Ecto neural progenitor cell (in vitro differentiated cells): ENCODE data around the gene ERICH3.

Experiments
- DNase-seq: peaks from one replicate; pipeline ENCODE4 v3.0.0-alpha.2; 2018; ENCODE audit warnings: low spot score

ERICH3 gene

GRCh38 chr1:74673351-74674111 is at the start of gene ERICH3:
Gene ERICH3 (minus strand): TSS chr1:74673792. CDS start chr1:74673519, 273 bp downstream.
- DNase-seq = no peak

GRCh38 chr1:74717626-74718025 is 44.0 kb upstream of the ERICH3 start:
- DNase-seq = no peak

- no peak for DNase-seq
These were observed 43.2 kb upstream of the ERICH3 start for GRCh38 chr1:74716822-74717221.

- no peak for DNase-seq
These were observed 42.2 kb upstream of the ERICH3 start for GRCh38 chr1:74715806-74716205.

GRCh38 chr1:74715236-74715502 is 41.6 kb upstream of the ERICH3 start:
- no peak for DNase-seq

- DNase-seq = no peak
These were observed 41.0 kb upstream of the ERICH3 start for GRCh38 chr1:74714429-74715235.

GRCh38 chr1:74713849-74714248 is 40.3 kb upstream of the ERICH3 start:
- no peak for DNase-seq

GRCh38 chr1:74712881-74713280 is 39.3 kb upstream of the ERICH3 start:
- DNase-seq = no peak

- DNase-seq = no peak
These were observed 30.0 kb upstream of the ERICH3 start for GRCh38 chr1:74703386-74704182.

GRCh38 chr1:74699331-74699730 is 25.7 kb upstream of the ERICH3 start:
- DNase-seq = no peak

- no peak for DNase-seq
These were observed 24.2 kb upstream of the ERICH3 start for GRCh38 chr1:74697832-74698231.

- DNase-seq = no peak
These were observed 19.9 kb upstream of the ERICH3 start for GRCh38 chr1:74693473-74693872.

- DNase-seq = no peak
These were observed 17.3 kb upstream of the ERICH3 start for GRCh38 chr1:74690909-74691308.

GRCh38 chr1:74690364-74690696 is 16.7 kb upstream of the ERICH3 start:
- DNase-seq = no peak

- DNase-seq = no peak
These were observed 16.2 kb upstream of the ERICH3 start for GRCh38 chr1:74689621-74690363.

- DNase-seq = no peak
These were observed 13.3 kb upstream of the ERICH3 start for GRCh38 chr1:74686928-74687327.

GRCh38 chr1:74684301-74684700 is 10.7 kb upstream of the ERICH3 start:
- DNase-seq = no peak

GRCh38 chr1:74683656-74684055 is 10.1 kb upstream of the ERICH3 start:
- no peak for DNase-seq

GRCh38 chr1:74681851-74682250 is 8.3 kb upstream of the ERICH3 start:
- DNase-seq = no peak

- no peak for DNase-seq
These were observed 7.9 kb upstream of the ERICH3 start for GRCh38 chr1:74681449-74681848.

GRCh38 chr1:74681001-74681400 is 7.4 kb upstream of the ERICH3 start:
- DNase-seq = no peak

- no peak for DNase-seq
These were observed 6.2 kb upstream of the ERICH3 start for GRCh38 chr1:74679811-74680210.
